Heart right ventricle (tissue), 16 donors: ENCODE results near the gene PDE1C. TPM values are rescaled to one million over a fixed set of nuclear protein-coding genes. Genes with fewer than 3 reads are reported as not detected.

ENCODE experiments used
- ATAC-seq, 8 donors: fragments of 200-7000 bp; cut with Tn5 transposase; one replicate each; pipeline ENCODE4 v1.9.1; 2020; ENCODE audit warnings: mild to moderate bottlenecking in 8 of 8, moderate library complexity in 8 of 8, moderate number of reproducible peaks in 1 of 8
- DNase-seq, 2 donors: peaks; one replicate each; pipeline ENCODE4 v3.0.0-alpha.2; 2020
- H3K27ac ChIP-seq, 10 donors: fragments of 200-600 bp; sonication (generic) in 2 of 10; one replicate each; pipeline versions ENCODE4 v1.5.0 to v1.8.0; 2020 to 2022; ENCODE audit warnings: mild to moderate bottlenecking in 3 of 10
- H3K27me3 ChIP-seq, 7 donors: fragments of 200-600 bp; one replicate each; pipeline ENCODE4 v1.8.0; 2021 to 2022; ENCODE audit warnings: mild to moderate bottlenecking in 2 of 7
- H3K36me3 ChIP-seq, 9 donors: fragments of 200-600 bp; sonication (generic) in 1 of 9; one replicate each; pipeline versions ENCODE4 v1.5.0 to v1.8.0; 2020 to 2022; ENCODE audit warnings: mild to moderate bottlenecking in 2 of 9
- H3K4me1 ChIP-seq, 9 donors: fragments of 200-600 bp; sonication (generic) in 1 of 9; one replicate each; pipeline versions ENCODE4 v1.5.0 to v1.8.0; 2020 to 2022; ENCODE audit warnings: mild to moderate bottlenecking in 4 of 9
- H3K4me3 ChIP-seq, 10 donors: fragments of 200-600 bp; sonication (generic) in 2 of 10; one replicate each; pipeline versions ENCODE4 v1.5.0 to v1.8.0; 2020 to 2022; ENCODE audit warnings: mild to moderate bottlenecking in 7 of 10, moderate library complexity in 2 of 10
- H3K9me3 ChIP-seq, 11 donors: fragments of 200-600 bp in 10 of 11; sonication (generic) in 2 of 11; one replicate each; pipeline versions ENCODE4 v1.5.0 to v1.8.0; 2013 to 2022; ENCODE audit warnings: mild to moderate bottlenecking in 2 of 11, control low read depth in 1 of 11, moderate library complexity in 1 of 11
- WGBS, 2 donors: extraction: QIAGEN DNeasy Blood & Tissue Kit; methylation state at CpG; one replicate each; pipeline ENCODE4 v1.1.7; 2013; ENCODE audit warnings: inconsistent platforms in 1 of 2; 5-methylcytosine and 5-hydroxymethylcytosine counted together
- intact Hi-C, 10 donors: fragments of 100-400 bp; cut with DNase I; formaldehyde crosslinking; loops; one replicate each; pipeline versions ENCODE4 v1.11.1 to v1.14.2; 2022
- polyA plus RNA-seq, 2 donors: library from polyadenylated mRNA; stranded (reverse); fragments of 200-250 nt; gene quantifications; one replicate each; pipeline ENCODE4 v1.2.3, GENCODE V29; 2013
- total RNA-seq, 10 donors: library from RNA; stranded (reverse); fragmentation: NEBNext Ultra II Directional in 3 of 10; extraction: Animal tissue kit (Norgen Biotek cat#: 25700) in 3 of 10; gene quantifications; one replicate each; pipeline versions ENCODE4 v1.2.1 to v1.2.4, GENCODE V29; 2021 to 2023
- TF ChIP-seq, protein P1 (sequence below), 9 donors: fragments of 200-600 bp; sonication (generic) in 2 of 9; IDR thresholded peaks; one replicate each; pipeline versions ENCODE4 v1.5.0 to v1.8.0; 2021 to 2022; ENCODE audit warnings: antibody characterized with exemption in 9 of 9, mild to moderate bottlenecking in 5 of 9, moderate library complexity in 1 of 9
- donor health status: Arrhythmogenic right ventricular cardiomyopathy.
- donor health status: ischemic (EF 13 %, LVEDD 7.1; RV severe dilation, severe dysfunction).
- donor health status: healthy with polysubstance abuse.
- donor health status: DM: no; HTN: yes; CAD: no.
- donor health status: DM: no; HTN: no; CAD: no.
- donor health status: ischemic (EF 25% LVEDD 6.9; RV normal size, moderate dysfunction).
- donor health status: ischemic (EF 25% LVEDD 5.7; RV mildly dilated, moderate dysfunction).
- donor health status: healthy.
- donor health status: DM: yes; HTN: yes; CAD: no.
- donor health status: Ischemic cardiomyopathy.
- donor health status: ischemic (EF 35%, LVEDD 5.7; RV mildly dilated, moderate dysfunction).
- donor health status: nonischemic (EF 11% LVEDD 7.7; RV severe dilation, severe dysfunction).
- donor health status: DM: yes; HTN: yes; CAD: no.
- donor health status: PGD.
- donor health status: ischemic (EF 29% LVEDD 5.4; RV normal size, mild dysfunction).
- donor health status: nonischemic (EF 23%, LVEDD 6.1; RV moderate dilation, normal function).

The PDE1C gene
- total and polyA plus RNA-seq, 12 donors, result 11.7 to 315 (median 175) TPM

DNA sequence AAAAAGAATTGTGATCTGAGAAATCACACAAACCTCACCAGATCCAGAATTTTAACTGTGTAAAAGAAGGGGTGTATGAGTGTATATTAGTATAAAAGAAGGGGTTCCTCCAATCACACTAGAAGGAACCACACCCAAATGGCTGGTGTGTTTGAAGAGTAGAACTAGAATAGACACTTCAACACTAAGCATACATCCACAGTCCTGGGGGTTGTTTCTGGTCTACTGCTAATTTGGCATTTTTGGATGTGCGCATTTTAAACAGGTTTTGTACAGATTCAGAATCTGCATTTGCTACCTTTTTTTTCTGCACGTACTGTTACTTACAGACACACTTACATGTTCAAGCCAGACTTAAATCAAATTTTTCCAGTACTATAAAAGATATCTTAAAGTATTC, 64.6 kb downstream of the PDE1C start:
- Histone ChIP-seq H3K27me3 (no peaks in the 10 kb centered on the region), H3K4me3 (no peak overlapping the region), H3K36me3 (peaks cover 0 to 18% (median 0%) of the 10 kb centered on the region in 9 donors), H3K9me3 (peaks cover 0 to 17% (median 0%) of the 10 kb centered on the region in 11 donors), H3K4me1 (peaks cover 0 to 7% (median under 1%) of the 10 kb centered on the region in 9 donors), H3K27ac (no peak overlapping the region)
- intact Hi-C loops, result no loop called here
- TF ChIP-seq, protein P1, sequence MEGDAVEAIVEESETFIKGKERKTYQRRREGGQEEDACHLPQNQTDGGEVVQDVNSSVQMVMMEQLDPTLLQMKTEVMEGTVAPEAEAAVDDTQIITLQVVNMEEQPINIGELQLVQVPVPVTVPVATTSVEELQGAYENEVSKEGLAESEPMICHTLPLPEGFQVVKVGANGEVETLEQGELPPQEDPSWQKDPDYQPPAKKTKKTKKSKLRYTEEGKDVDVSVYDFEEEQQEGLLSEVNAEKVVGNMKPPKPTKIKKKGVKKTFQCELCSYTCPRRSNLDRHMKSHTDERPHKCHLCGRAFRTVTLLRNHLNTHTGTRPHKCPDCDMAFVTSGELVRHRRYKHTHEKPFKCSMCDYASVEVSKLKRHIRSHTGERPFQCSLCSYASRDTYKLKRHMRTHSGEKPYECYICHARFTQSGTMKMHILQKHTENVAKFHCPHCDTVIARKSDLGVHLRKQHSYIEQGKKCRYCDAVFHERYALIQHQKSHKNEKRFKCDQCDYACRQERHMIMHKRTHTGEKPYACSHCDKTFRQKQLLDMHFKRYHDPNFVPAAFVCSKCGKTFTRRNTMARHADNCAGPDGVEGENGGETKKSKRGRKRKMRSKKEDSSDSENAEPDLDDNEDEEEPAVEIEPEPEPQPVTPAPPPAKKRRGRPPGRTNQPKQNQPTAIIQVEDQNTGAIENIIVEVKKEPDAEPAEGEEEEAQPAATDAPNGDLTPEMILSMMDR (IDR thresholded peaks at IDR 0.05), result no peak
- DNase-seq (no peak), ATAC-seq (no peak)
- WGBS, 2 donors, result 95% methylated on average over 2 of the region's 2 CpGs

- TF ChIP-seq, protein P1 (IDR thresholded peaks at IDR 0.05), result no peak
- intact Hi-C loops, result no loop called here
- H3K27me3 ChIP-seq, result no peaks in the 10 kb centered on the region
- H3K27ac ChIP-seq, result no peak overlapping the region
- 85 to 92% methylated on average over 4 of the region's 4 CpGs for WGBS, 2 donors
- H3K9me3 ChIP-seq, result peaks cover 0 to 17% (median 0%) of the 10 kb centered on the region in 11 donors
- peaks cover 0 to 29% (median 5%) of the 10 kb centered on the region in 9 donors for H3K4me1 ChIP-seq
- no peak overlapping the region for H3K4me3 ChIP-seq
- ATAC-seq (no peak), DNase-seq (no peak)
- H3K36me3 ChIP-seq, result peaks cover 0 to 13% (median 0%) of the 10 kb centered on the region in 9 donors
Observed at GRCh38 chr7:32001948-32002347, 68.3 kb downstream of the PDE1C start.

- Histone ChIP-seq H3K9me3 (peaks cover 0 to 12% (median 0%) of the 10 kb centered on the region in 11 donors), H3K4me1 (peaks cover 0 to 53% (median 17%) of the 10 kb centered on the region in 9 donors), H3K27ac (no peak overlapping the region), H3K36me3 (peaks cover 0 to 12% (median 0%) of the 10 kb centered on the region in 9 donors), H3K27me3 (no peaks in the 10 kb centered on the region), H3K4me3 (no peak overlapping the region)
- 71 to 73% methylated on average over 2 of the region's 2 CpGs for WGBS, 2 donors
- ATAC-seq (no peak), DNase-seq (no peak)
- TF ChIP-seq, protein P1 (IDR thresholded peaks at IDR 0.05), result no peak
- intact Hi-C loops, result no loop called here
Observed at GRCh38 chr7:31997423-31997822, 72.8 kb downstream of the PDE1C start.

DNA sequence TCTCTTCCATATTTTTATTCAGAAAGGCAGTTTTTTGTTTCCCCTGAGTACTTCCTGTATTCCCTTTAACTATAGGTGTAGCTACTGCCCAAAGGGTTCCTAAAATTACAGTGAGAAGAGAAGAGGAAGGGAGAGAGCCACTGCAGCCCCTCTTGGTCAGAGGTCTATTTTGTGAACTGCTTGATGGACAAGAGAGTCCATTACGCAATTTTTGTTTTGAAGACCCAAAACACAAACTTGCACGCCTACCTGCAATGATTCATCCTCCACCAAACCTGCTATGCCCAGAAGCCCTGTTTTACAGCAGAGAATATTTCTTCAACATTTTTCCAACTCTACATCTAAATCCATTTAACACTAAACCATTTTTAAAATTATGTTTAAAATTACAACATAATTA, 75.1 kb downstream of the PDE1C start:
- TF ChIP-seq, protein P1 (IDR thresholded peaks at IDR 0.05), result no peak
- no peak for DNase-seq
- peaks cover 0 to 56% (median 17%) of the 10 kb centered on the region in 9 donors for H3K4me1 ChIP-seq
- H3K27ac ChIP-seq, result no peak overlapping the region
- ATAC-seq, result no peak
- H3K36me3 ChIP-seq, result no peaks in the 10 kb centered on the region
- WGBS, 2 donors, result 93 to 96% methylated on average over 2 of the region's 2 CpGs
- intact Hi-C loops, result no loop called here
- no peak overlapping the region for H3K4me3 ChIP-seq
- H3K27me3 ChIP-seq, result no peaks in the 10 kb centered on the region
- H3K9me3 ChIP-seq, result no peaks in the 10 kb centered on the region
